ENCODE measurements around the gene AGL. TPM values are rescaled to one million over a fixed set of nuclear protein-coding genes. Genes with fewer than 3 reads are reported as not detected.

AGL gene
- total and polyA plus RNA-seq, 2 donors = 9.5 to 12.0 TPM

DNA sequence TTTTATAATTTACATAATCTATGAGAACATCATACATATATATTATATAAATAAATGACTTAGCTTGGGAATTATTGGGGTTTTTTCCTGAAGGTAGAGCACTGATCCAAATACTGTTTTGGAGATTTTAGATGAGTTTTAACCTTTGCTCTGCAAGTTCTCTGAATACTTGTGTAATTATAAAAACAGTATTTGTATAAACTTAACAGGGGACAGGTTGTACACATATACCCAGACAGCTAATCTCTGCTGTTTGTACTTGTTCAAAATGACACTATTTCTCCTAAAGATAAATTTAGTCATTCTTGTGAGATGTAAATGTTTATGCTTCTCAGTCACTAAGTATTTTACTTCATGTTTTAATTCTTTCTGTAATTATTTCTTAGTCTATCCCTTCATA lies 8.7 kb downstream of the AGL start:
- Histone ChIP-seq H3K4me1 (ENCODE audit: control insufficient read depth in 2 of 2, insufficient read depth in 2 of 2, low read length in 2 of 2) (no peaks in the 10 kb centered on the region), H3K9me3 (ENCODE audit: control insufficient read depth in 2 of 2, insufficient read depth in 1 of 2, low read length in 1 of 2) (no peaks in the 10 kb centered on the region), H3K4me3 (ENCODE audit: low read length in 2 of 2) (no peak overlapping the region), H3K27ac (ENCODE audit: low read depth in 1 of 2, low read length in 1 of 2) (no peak overlapping the region), H3K27me3 (ENCODE audit: control insufficient read depth in 2 of 2, insufficient read depth in 1 of 2, low read length in 1 of 2) (no peaks in the 10 kb centered on the region), H3K36me3 (ENCODE audit: control insufficient read depth in 2 of 2, insufficient read depth in 2 of 2, low read length in 1 of 2) (peaks cover 0 to 7% of the 10 kb centered on the region in 2 donors)
- no peak for DNase-seq (ENCODE audit: low read depth in 6 of 9, low spot score in 9 of 9)

DNA sequence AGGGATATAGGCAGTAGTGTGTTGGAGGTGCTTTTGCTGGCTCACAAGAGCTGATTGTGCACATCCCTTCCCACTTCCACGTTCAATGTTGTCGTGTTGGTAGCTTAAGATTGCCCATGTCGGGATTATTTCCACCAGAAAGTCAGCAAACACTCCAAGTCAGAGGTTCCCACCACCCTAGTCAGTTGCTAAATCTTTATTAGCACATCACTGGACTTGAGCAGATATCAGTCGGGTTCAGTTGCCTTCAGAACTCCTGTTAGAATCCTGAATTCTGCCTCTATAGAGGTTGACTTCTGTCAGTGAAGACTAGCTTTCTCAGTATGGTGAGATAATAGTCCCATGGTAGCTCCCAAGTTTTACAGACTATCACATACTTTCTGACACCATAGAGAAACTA lies 10.5 kb downstream of the AGL start:
- Histone ChIP-seq H3K36me3 (ENCODE audit: control insufficient read depth in 2 of 2, insufficient read depth in 2 of 2, low read length in 1 of 2) (peaks cover 0 to 8% of the 10 kb centered on the region in 2 donors), H3K4me3 (ENCODE audit: low read length in 2 of 2) (no peak overlapping the region), H3K27me3 (ENCODE audit: control insufficient read depth in 2 of 2, insufficient read depth in 1 of 2, low read length in 1 of 2) (no peaks in the 10 kb centered on the region), H3K9me3 (ENCODE audit: control insufficient read depth in 2 of 2, insufficient read depth in 1 of 2, low read length in 1 of 2) (no peaks in the 10 kb centered on the region), H3K27ac (ENCODE audit: low read depth in 1 of 2, low read length in 1 of 2) (no peak overlapping the region), H3K4me1 (ENCODE audit: control insufficient read depth in 2 of 2, insufficient read depth in 2 of 2, low read length in 2 of 2) (no peaks in the 10 kb centered on the region)
- no peak for DNase-seq (ENCODE audit: low read depth in 6 of 9, low spot score in 9 of 9)
- WGBS = over 99% methylated on average over 4 of the region's 4 CpGs

DNA sequence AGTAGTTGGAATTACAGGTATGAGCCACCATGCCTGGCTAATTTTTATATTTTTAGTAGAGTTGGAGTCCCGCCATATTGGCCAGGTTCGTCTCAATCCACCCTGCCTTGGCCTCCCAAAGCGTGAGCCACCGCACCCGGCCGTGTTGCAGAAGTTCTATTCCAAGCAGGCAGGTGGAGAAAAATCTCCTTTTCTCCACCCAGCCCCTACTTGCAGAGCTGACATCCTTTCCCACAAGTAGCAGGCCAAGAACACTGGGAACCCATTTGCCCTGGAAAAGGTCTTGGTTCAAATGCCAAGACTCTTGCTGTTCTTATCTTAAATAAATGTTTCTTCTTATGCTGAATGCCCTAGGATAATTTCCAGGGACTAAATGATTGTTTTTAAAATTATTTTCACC lies 17.5 kb downstream of the AGL start:
- peaks cover 0 to 7% of the 10 kb centered on the region in 2 donors for H3K36me3 ChIP-seq (ENCODE audit: control insufficient read depth in 2 of 2, insufficient read depth in 2 of 2, low read length in 1 of 2)
- H3K27me3 ChIP-seq (ENCODE audit: control insufficient read depth in 2 of 2, insufficient read depth in 1 of 2, low read length in 1 of 2) = no peaks in the 10 kb centered on the region
- no peaks in the 10 kb centered on the region for H3K9me3 ChIP-seq (ENCODE audit: control insufficient read depth in 2 of 2, insufficient read depth in 1 of 2, low read length in 1 of 2)
- H3K4me3 ChIP-seq (ENCODE audit: low read length in 2 of 2) = no peak overlapping the region
- WGBS = 98% methylated on average over 6 of the region's 6 CpGs
- H3K4me1 ChIP-seq (ENCODE audit: control insufficient read depth in 2 of 2, insufficient read depth in 2 of 2, low read length in 2 of 2) = no peaks in the 10 kb centered on the region
- DNase-seq (ENCODE audit: low read depth in 6 of 9, low spot score in 9 of 9) = no peak
- H3K27ac ChIP-seq (ENCODE audit: low read depth in 1 of 2, low read length in 1 of 2) = no peak overlapping the region

DNA sequence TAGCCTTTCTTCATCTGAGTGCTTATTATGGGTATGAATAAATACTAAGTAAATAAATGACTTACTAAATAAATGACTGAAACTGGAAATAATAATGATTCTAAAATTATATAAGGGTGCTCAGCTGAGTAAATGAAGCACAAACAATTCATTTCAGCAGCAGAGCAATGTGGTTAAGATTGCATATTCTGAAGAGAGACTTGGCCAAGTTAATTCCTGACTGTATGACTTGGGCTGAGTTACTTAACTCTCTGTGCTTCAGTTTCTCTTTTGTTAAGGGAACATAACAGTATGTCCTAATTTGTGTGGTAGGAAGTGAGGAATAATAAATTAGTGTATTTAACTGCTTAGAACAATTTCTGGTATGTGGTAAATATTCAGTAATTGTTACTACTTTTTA lies 19.1 kb downstream of the AGL start:
- Histone ChIP-seq H3K27ac (ENCODE audit: low read depth in 1 of 2, low read length in 1 of 2) (no peak overlapping the region), H3K4me3 (ENCODE audit: low read length in 2 of 2) (no peak overlapping the region), H3K4me1 (ENCODE audit: control insufficient read depth in 2 of 2, insufficient read depth in 2 of 2, low read length in 2 of 2) (no peaks in the 10 kb centered on the region), H3K36me3 (ENCODE audit: control insufficient read depth in 2 of 2, insufficient read depth in 2 of 2, low read length in 1 of 2) (peaks cover 0 to 7% of the 10 kb centered on the region in 2 donors), H3K27me3 (ENCODE audit: control insufficient read depth in 2 of 2, insufficient read depth in 1 of 2, low read length in 1 of 2) (no peaks in the 10 kb centered on the region), H3K9me3 (ENCODE audit: control insufficient read depth in 2 of 2, insufficient read depth in 1 of 2, low read length in 1 of 2) (no peaks in the 10 kb centered on the region)
- DNase-seq (ENCODE audit: low read depth in 6 of 9, low spot score in 9 of 9) = no peak

DNA sequence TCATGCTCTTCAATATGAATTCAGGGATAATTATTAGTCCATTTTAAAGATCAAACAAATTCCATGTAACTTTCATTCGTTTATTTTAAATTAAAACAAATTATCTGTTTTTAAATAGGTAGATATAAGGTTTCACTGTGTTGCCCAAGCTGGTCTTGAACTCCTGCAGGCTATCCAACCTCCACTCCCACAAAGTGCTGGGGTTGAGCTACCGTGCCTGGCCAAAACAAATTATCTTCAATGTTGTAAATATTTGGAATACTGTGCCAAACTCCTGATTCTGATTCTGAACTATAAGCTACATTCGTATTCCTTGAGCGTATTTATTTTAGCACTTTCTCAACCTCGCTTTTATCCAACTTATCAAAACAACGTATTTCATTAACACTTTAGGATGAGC lies 19.6 kb downstream of the AGL start:
- Histone ChIP-seq H3K36me3 (ENCODE audit: control insufficient read depth in 2 of 2, insufficient read depth in 2 of 2, low read length in 1 of 2) (peaks cover 0 to 6% of the 10 kb centered on the region in 2 donors), H3K27ac (ENCODE audit: low read depth in 1 of 2, low read length in 1 of 2) (no peak overlapping the region), H3K4me3 (ENCODE audit: low read length in 2 of 2) (no peak overlapping the region), H3K4me1 (ENCODE audit: control insufficient read depth in 2 of 2, insufficient read depth in 2 of 2, low read length in 2 of 2) (no peaks in the 10 kb centered on the region), H3K9me3 (ENCODE audit: control insufficient read depth in 2 of 2, insufficient read depth in 1 of 2, low read length in 1 of 2) (no peaks in the 10 kb centered on the region), H3K27me3 (ENCODE audit: control insufficient read depth in 2 of 2, insufficient read depth in 1 of 2, low read length in 1 of 2) (no peaks in the 10 kb centered on the region)
- 97% methylated on average over 6 of the region's 6 CpGs for WGBS
- no peak for DNase-seq (ENCODE audit: low read depth in 6 of 9, low spot score in 9 of 9)

DNA sequence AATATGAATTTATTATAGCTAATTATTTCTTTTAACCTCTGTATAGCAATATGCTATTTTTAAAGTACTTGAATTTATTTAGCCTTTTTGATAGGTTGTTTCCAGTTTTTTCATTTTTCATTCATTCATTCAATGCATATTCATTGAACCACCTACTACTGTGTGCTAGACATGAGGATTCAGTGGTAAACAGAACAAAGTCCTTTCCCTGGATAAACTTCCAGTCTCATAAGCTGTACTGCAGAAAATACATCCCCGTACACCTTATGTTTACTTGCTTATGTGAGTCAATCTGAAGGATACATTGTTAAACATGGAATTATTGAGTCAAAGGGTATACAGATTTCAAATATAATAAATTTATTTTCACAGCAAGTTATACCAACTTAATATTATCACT lies 21.9 kb downstream of the AGL start:
- no peak for DNase-seq (ENCODE audit: low read depth in 6 of 9, low spot score in 9 of 9)
- 99% methylated on average over 1 of the region's 1 CpG for WGBS
- Histone ChIP-seq H3K9me3 (ENCODE audit: control insufficient read depth in 2 of 2, insufficient read depth in 1 of 2, low read length in 1 of 2) (no peaks in the 10 kb centered on the region), H3K27ac (ENCODE audit: low read depth in 1 of 2, low read length in 1 of 2) (no peak overlapping the region), H3K4me3 (ENCODE audit: low read length in 2 of 2) (no peak overlapping the region), H3K27me3 (ENCODE audit: control insufficient read depth in 2 of 2, insufficient read depth in 1 of 2, low read length in 1 of 2) (no peaks in the 10 kb centered on the region), H3K4me1 (ENCODE audit: control insufficient read depth in 2 of 2, insufficient read depth in 2 of 2, low read length in 2 of 2) (no peaks in the 10 kb centered on the region), H3K36me3 (ENCODE audit: control insufficient read depth in 2 of 2, insufficient read depth in 2 of 2, low read length in 1 of 2) (peaks cover 0 to 10% of the 10 kb centered on the region in 2 donors)

DNA sequence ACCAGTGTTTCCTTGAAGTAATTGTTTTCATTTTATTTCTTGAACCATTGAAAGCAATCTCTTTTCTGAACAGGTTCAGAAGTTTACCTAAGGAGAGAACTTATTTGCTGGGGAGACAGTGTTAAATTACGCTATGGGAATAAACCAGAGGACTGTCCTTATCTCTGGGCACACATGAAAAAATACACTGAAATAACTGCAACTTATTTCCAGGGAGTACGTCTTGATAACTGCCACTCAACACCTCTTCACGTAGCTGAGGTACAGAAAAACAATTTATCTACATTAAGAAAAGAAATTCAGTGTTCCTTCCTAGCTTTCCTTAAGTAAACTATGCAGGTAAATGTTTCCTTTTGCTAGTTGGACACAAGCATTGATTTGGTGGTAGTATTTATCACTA lies 27.4 kb downstream of the AGL start:
- 97% methylated on average over 3 of the region's 3 CpGs for WGBS

DNA sequence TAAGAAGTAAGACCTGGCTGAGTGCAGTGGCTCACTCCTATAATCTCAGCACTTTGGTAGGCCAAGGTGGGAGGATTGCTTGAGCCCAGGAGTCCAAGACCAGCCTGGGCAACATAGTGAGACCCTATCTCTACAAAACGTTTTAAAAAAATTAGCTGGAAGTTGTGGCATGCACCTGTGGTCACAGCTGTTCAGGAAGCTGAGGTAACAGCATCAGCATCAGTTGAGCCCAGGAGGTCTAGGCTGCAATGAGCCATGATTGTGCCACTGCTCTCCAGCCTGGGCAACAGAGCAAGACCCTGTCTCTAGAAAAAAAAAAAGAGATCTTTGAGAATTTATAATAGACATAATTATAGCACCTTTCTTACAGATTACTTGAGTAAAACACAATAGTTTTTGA lies 36.0 kb downstream of the AGL start:
- DNase-seq (ENCODE audit: low read depth in 6 of 9, low spot score in 9 of 9) = peak in 1 of 9 donors; percentile 2
- 6% methylated on average over 1 of the region's 1 CpG for WGBS
- peaks cover 0 to 3% of the 10 kb centered on the region in 2 donors for H3K4me1 ChIP-seq (ENCODE audit: control insufficient read depth in 2 of 2, insufficient read depth in 2 of 2, low read length in 2 of 2)
- no peak overlapping the region for H3K27ac ChIP-seq (ENCODE audit: low read depth in 1 of 2, low read length in 1 of 2)
- H3K4me3 ChIP-seq (ENCODE audit: low read length in 2 of 2) = no peak overlapping the region
- H3K9me3 ChIP-seq (ENCODE audit: control insufficient read depth in 2 of 2, insufficient read depth in 1 of 2, low read length in 1 of 2) = no peaks in the 10 kb centered on the region
- H3K36me3 ChIP-seq (ENCODE audit: control insufficient read depth in 2 of 2, insufficient read depth in 2 of 2, low read length in 1 of 2) = peaks cover 16 to 24% of the 10 kb centered on the region in 2 donors
- H3K27me3 ChIP-seq (ENCODE audit: control insufficient read depth in 2 of 2, insufficient read depth in 1 of 2, low read length in 1 of 2) = no peaks in the 10 kb centered on the region

More for the DNA sequence above, 27.4 kb downstream of the AGL start:
- no peaks in the 10 kb centered on the region for H3K9me3 ChIP-seq (ENCODE audit: control insufficient read depth in 2 of 2, insufficient read depth in 1 of 2, low read length in 1 of 2)
- no peak for DNase-seq (ENCODE audit: low read depth in 6 of 9, low spot score in 9 of 9)
- peaks cover 3 to 16% of the 10 kb centered on the region in 2 donors for H3K36me3 ChIP-seq (ENCODE audit: control insufficient read depth in 2 of 2, insufficient read depth in 2 of 2, low read length in 1 of 2)
- no peaks in the 10 kb centered on the region for H3K4me1 ChIP-seq (ENCODE audit: control insufficient read depth in 2 of 2, insufficient read depth in 2 of 2, low read length in 2 of 2)
- H3K4me3 ChIP-seq (ENCODE audit: low read length in 2 of 2) = no peak overlapping the region
- H3K27me3 ChIP-seq (ENCODE audit: control insufficient read depth in 2 of 2, insufficient read depth in 1 of 2, low read length in 1 of 2) = no peaks in the 10 kb centered on the region
- no peak overlapping the region for H3K27ac ChIP-seq (ENCODE audit: low read depth in 1 of 2, low read length in 1 of 2)

DNA sequence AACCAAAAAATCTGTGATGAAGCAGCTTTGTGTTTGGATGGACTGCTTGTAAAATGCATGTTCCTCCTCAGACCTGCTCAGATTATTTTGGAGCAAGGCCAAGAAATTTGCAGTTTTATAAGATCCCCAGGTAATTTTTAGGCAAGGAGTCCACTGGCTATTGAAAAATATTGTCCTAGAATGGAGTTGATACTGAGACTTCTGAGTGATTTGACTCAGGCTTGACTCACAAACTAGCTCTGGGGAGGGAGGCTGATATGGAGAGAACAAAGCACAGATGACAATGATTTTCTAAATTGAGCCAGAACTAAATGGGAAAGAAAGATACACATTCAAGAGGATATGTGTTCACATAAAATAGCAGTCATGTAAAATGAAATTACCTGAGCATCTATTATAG lies 36.7 kb downstream of the AGL start:
- Histone ChIP-seq H3K9me3 (ENCODE audit: control insufficient read depth in 2 of 2, insufficient read depth in 1 of 2, low read length in 1 of 2) (no peaks in the 10 kb centered on the region), H3K4me3 (ENCODE audit: low read length in 2 of 2) (no peak overlapping the region), H3K27ac (ENCODE audit: low read depth in 1 of 2, low read length in 1 of 2) (no peak overlapping the region), H3K36me3 (ENCODE audit: control insufficient read depth in 2 of 2, insufficient read depth in 2 of 2, low read length in 1 of 2) (peaks cover 13 to 22% of the 10 kb centered on the region in 2 donors), H3K4me1 (ENCODE audit: control insufficient read depth in 2 of 2, insufficient read depth in 2 of 2, low read length in 2 of 2) (peaks cover 0 to 3% of the 10 kb centered on the region in 2 donors), H3K27me3 (ENCODE audit: control insufficient read depth in 2 of 2, insufficient read depth in 1 of 2, low read length in 1 of 2) (no peaks in the 10 kb centered on the region)
- no peak for DNase-seq (ENCODE audit: low read depth in 6 of 9, low spot score in 9 of 9)

DNA sequence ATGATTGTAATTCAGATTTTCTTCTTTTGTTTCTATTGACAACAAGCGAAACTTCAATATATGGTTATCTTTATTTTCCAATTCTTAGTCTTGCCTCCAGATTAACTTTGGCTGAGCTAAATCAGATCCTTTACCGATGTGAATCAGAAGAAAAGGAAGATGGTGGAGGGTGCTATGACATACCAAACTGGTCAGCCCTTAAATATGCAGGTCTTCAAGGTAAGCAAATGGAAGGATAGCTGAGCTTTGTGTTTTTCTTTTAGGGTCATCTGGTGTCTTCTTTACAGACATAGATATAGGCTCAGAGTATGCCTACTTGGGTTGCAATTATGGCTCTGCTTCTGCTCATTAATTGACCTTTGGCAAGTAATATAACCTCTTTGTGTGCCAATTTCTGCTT lies 37.7 kb downstream of the AGL start:
- no peak for DNase-seq (ENCODE audit: low read depth in 6 of 9, low spot score in 9 of 9)
- Histone ChIP-seq H3K27me3 (ENCODE audit: control insufficient read depth in 2 of 2, insufficient read depth in 1 of 2, low read length in 1 of 2) (no peaks in the 10 kb centered on the region), H3K36me3 (ENCODE audit: control insufficient read depth in 2 of 2, insufficient read depth in 2 of 2, low read length in 1 of 2) (peaks cover 12 to 26% of the 10 kb centered on the region in 2 donors), H3K4me3 (ENCODE audit: low read length in 2 of 2) (no peak overlapping the region), H3K9me3 (ENCODE audit: control insufficient read depth in 2 of 2, insufficient read depth in 1 of 2, low read length in 1 of 2) (no peaks in the 10 kb centered on the region), H3K27ac (ENCODE audit: low read depth in 1 of 2, low read length in 1 of 2) (no peak overlapping the region), H3K4me1 (ENCODE audit: control insufficient read depth in 2 of 2, insufficient read depth in 2 of 2, low read length in 2 of 2) (peaks cover 0 to 3% of the 10 kb centered on the region in 2 donors)
- 99% methylated on average over 2 of the region's 2 CpGs for WGBS
